Panc1 (cell line): Measurements from ENCODE around the gene RXRB. TPM values are rescaled to one million over a fixed set of nuclear protein-coding genes. Genes with fewer than 3 reads are reported as not detected.

Source experiments
- ATAC-seq: fragments of 200-7000 bp; cut with Tn5 transposase; 2 replicates; pipeline ENCODE4 v1.9.1; 2020; ENCODE audit warnings: mild to moderate bottlenecking, moderate library complexity
- BruUV-seq: library from RNA; stranded (reverse); fragments of 400-500 nt; replicated peaks from 2 replicates; lab custom pipeline; 2021; lab: Mats Ljungman, UMichigan
- CTCF ChIA-PET: fragments of 300-600 bp; sonication (Branson Sonifier 250); formaldehyde crosslinking; loops from one replicate; lab custom pipeline; 2022; ENCODE audit warnings: antibody characterized with exemption; lab: Charles Lee
- POLR2A ChIA-PET: fragments of 300-600 bp; sonication (Branson Sonifier 250); formaldehyde crosslinking; loops from one replicate; lab custom pipeline; 2022; ENCODE audit warnings: antibody characterized with exemption; lab: Charles Lee
- DNase-seq: peaks from one replicate; pipeline ENCODE4 v3.0.0-alpha.2; 2010; ENCODE audit warnings: low read depth, low spot score
- H3K27ac ChIP-seq: 2 replicates; pipeline ENCODE4 v1.5.1; 2011; ENCODE audit warnings: mild to moderate bottlenecking, low read length, inconsistent platforms
- H3K27me3 ChIP-seq: fragments of 200-500 bp; sonication (Bioruptor generic); 2 replicates; pipeline ENCODE4 v1.6.0; 2014; ENCODE audit warnings: low read length, inconsistent platforms; ENCODE audit not compliant: control insufficient read depth, insufficient read depth
- H3K36me3 ChIP-seq: fragments of 200-500 bp; sonication (Bioruptor generic); 2 replicates; pipeline ENCODE4 v1.5.1; 2014; ENCODE audit warnings: inconsistent platforms, mild to moderate bottlenecking, low read length, moderate library complexity; ENCODE audit not compliant: control insufficient read depth, insufficient read depth
- H3K4me1 ChIP-seq: 2 replicates; pipeline ENCODE4 v1.5.1; 2011; ENCODE audit warnings: inconsistent platforms, mild to moderate bottlenecking, low read length, moderate library complexity; ENCODE audit not compliant: control insufficient read depth, insufficient read depth
- H3K4me3 ChIP-seq, 2 experiments: 2 replicates each; pipeline ENCODE4 v1.5.1; 2011 to 2012; ENCODE audit warnings: low read depth in 2 of 2, low read length in 2 of 2, mild to moderate bottlenecking in 2 of 2, inconsistent platforms in 1 of 2, moderate library complexity in 1 of 2
- H3K9me3 ChIP-seq: fragments of 200-500 bp; sonication (Bioruptor generic); 2 replicates; pipeline ENCODE4 v1.5.1; 2014; ENCODE audit warnings: low read depth, mild to moderate bottlenecking, inconsistent platforms, low read length, moderate library complexity; ENCODE audit not compliant: control insufficient read depth, insufficient read depth
- POLR2AphosphoS5 ChIP-seq: IDR thresholded peaks from 2 replicates; pipeline ENCODE4 v1.6.1; 2012; ENCODE audit warnings: mild to moderate bottlenecking, low read depth, low read length, moderate library complexity
- REST ChIP-seq, 2 experiments: IDR thresholded peaks; 2 replicates each; pipeline ENCODE4 v1.6.1; 2011 to 2012; ENCODE audit warnings: low read depth in 2 of 2, control low read depth in 1 of 2, low read length in 1 of 2, mild to moderate bottlenecking in 1 of 2, moderate library complexity in 1 of 2; ENCODE audit not compliant: insufficient read depth in 1 of 2
- SIN3A ChIP-seq: IDR thresholded peaks from 2 replicates; pipeline ENCODE4 v1.6.1; 2012; ENCODE audit warnings: low read depth, mild to moderate bottlenecking, low read length, moderate library complexity, borderline replicate concordance; ENCODE audit not compliant: insufficient read depth
- TCF7L2 ChIP-seq: IDR thresholded peaks from 2 replicates; pipeline ENCODE4 v1.6.1; 2011; ENCODE audit warnings: mild to moderate bottlenecking, low read depth, low read length, inconsistent platforms
- in situ Hi-C: cut with HindIII; loops from 2 replicates; pipeline ENCODE4 v1.10.0; 2016; ENCODE audit warnings: low sequenced_read_pairs, low pct_unique_long_range_greater_than_20kb
- intact Hi-C: fragments of 100-400 bp; cut with micrococcal nuclease; formaldehyde crosslinking; loops from one replicate; pipeline ENCODE4 v1.10.0; 2022; ENCODE audit not compliant: unreplicated experiment
- total RNA-seq: library from RNA; stranded (reverse); gene quantifications from one replicate; pipeline ENCODE4 v1.2.1, GENCODE V29; 2021; ENCODE audit not compliant: unreplicated experiment
- TF ChIP-seq, protein P1 (sequence below): fragments of 450-650 bp; IDR thresholded peaks from 2 replicates; pipeline ENCODE4 v1.5.1; 2017; ENCODE audit warnings: mild to moderate bottlenecking

Gene RXRB
- total RNA-seq, 1 experiment from 2014 or later: 27.4 TPM

GRCh38 chr6:33211666-33212422, 11.4 kb upstream of the RXRB start:
- in situ Hi-C loops (no loop called here), intact Hi-C loops (no loop called here)
- ChIA-PET POLR2A (interaction anchor here (0.5 kb wide), 1 partner anchor 175 kb away, joined by 4 read pairs; no protein-coding TSS in a partner anchor), CTCF (no interaction called here)
- Histone ChIP-seq H3K36me3 (no peaks in the 10 kb centered on the region; the same call in 1 of the 2 replicates), H3K9me3 (no peaks in the 10 kb centered on the region), H3K27me3 (no peaks in the 10 kb centered on the region), H3K4me1 (peaks cover 15% of the 10 kb centered on the region), H3K4me3 (no peak overlapping the region), H3K27ac (no peak overlapping the region)
- no peak for TF ChIP-seq POLR2AphosphoS5
- no peak for TF ChIP-seq SIN3A
- no peak for TF ChIP-seq TCF7L2
- no peak for TF ChIP-seq REST (IDR thresholded peaks at IDR 0.05; ENCODE audit: insufficient read depth in 1 of 2, low read depth in 2 of 2, low read length in 1 of 2)
- TF ChIP-seq, protein P1, sequence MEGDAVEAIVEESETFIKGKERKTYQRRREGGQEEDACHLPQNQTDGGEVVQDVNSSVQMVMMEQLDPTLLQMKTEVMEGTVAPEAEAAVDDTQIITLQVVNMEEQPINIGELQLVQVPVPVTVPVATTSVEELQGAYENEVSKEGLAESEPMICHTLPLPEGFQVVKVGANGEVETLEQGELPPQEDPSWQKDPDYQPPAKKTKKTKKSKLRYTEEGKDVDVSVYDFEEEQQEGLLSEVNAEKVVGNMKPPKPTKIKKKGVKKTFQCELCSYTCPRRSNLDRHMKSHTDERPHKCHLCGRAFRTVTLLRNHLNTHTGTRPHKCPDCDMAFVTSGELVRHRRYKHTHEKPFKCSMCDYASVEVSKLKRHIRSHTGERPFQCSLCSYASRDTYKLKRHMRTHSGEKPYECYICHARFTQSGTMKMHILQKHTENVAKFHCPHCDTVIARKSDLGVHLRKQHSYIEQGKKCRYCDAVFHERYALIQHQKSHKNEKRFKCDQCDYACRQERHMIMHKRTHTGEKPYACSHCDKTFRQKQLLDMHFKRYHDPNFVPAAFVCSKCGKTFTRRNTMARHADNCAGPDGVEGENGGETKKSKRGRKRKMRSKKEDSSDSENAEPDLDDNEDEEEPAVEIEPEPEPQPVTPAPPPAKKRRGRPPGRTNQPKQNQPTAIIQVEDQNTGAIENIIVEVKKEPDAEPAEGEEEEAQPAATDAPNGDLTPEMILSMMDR: no peak; the same call in 1 of the 2 replicates
- BruUV-seq: TSS peak; percentile 49
- ATAC-seq (no peak), DNase-seq (no peak)

DNA sequence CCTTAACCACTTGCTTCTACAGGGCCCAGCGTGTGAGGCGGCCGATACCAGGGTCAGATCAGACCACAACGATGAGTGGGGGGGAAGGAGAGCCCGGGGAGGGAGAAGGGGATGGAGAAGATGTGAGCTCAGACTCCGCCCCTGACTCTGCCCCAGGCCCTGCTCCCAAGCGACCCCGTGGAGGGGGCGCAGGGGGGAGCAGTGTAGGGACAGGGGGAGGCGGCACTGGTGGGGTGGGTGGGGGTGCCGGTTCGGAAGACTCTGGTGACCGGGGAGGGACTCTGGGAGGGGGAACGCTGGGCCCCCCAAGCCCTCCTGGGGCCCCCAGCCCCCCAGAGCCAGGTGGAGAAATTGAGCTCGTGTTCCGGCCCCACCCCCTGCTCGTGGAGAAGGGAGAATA, 10.7 kb upstream of the RXRB start:
- ATAC-seq (no peak), DNase-seq (no peak)
- peaks cover 22% of the 10 kb centered on the region for H3K4me1 ChIP-seq
- POLR2A ChIA-PET: interaction anchor here (0.6 to 0.7 kb wide), 2 partner anchors 239 to 249 kb away, joined by 8 to 20 read pairs; no protein-coding TSS in a partner anchor
- intact Hi-C loops (no loop called here), in situ Hi-C loops (no loop called here)
- no peak overlapping the region for H3K27ac ChIP-seq
- BruUV-seq: no TSS peak
- CTCF ChIA-PET: no interaction called here
- no peaks in the 10 kb centered on the region; the same call in 1 of the 2 replicates for H3K36me3 ChIP-seq
- no peak overlapping the region for H3K4me3 ChIP-seq
- no peaks in the 10 kb centered on the region for H3K9me3 ChIP-seq
- no peak for TF ChIP-seq REST (IDR thresholded peaks at IDR 0.05; ENCODE audit: insufficient read depth in 1 of 2, low read depth in 2 of 2, low read length in 1 of 2)
- H3K27me3 ChIP-seq: no peaks in the 10 kb centered on the region
